Suprapubic skin (tissue), 4 donors: Measurements from ENCODE around the gene MTARC2. TPM values are rescaled to one million over a fixed set of nuclear protein-coding genes. Genes with fewer than 3 reads are reported as not detected.

Source experiments
- DNase-seq, 2 donors: peaks; one replicate each; pipeline ENCODE4 v3.0.0-alpha.2; 2019; ENCODE audit warnings: low spot score in 2 of 2
- H3K27ac ChIP-seq: fragments of 200-600 bp; sonication (generic); one replicate; pipeline ENCODE4 v1.5.1; 2019
- H3K27me3 ChIP-seq: fragments of 200-600 bp; sonication (generic); one replicate; pipeline ENCODE4 v1.5.1; 2019
- H3K36me3 ChIP-seq: fragments of 200-600 bp; sonication (generic); one replicate; pipeline ENCODE4 v1.5.1; 2019
- H3K4me1 ChIP-seq: fragments of 200-600 bp; sonication (generic); one replicate; pipeline ENCODE4 v1.5.1; 2019
- H3K4me3 ChIP-seq: fragments of 200-600 bp; sonication (generic); one replicate; pipeline ENCODE4 v1.5.1; 2019; ENCODE audit warnings: mild to moderate bottlenecking
- H3K9me3 ChIP-seq: fragments of 200-600 bp; sonication (generic); one replicate; pipeline ENCODE4 v1.5.1; 2019
- EP300 ChIP-seq: sonication (generic); formaldehyde crosslinking; IDR thresholded peaks from one replicate; pipeline ENCODE4 v1.6.1; 2017; ENCODE audit warnings: antibody characterized with exemption
- POLR2A ChIP-seq, 2 donors: fragments of 450-650 bp; IDR thresholded peaks; one replicate each; pipeline ENCODE4 v1.6.1; 2017; ENCODE audit warnings: antibody characterized with exemption in 2 of 2, mild to moderate bottlenecking in 2 of 2, moderate library complexity in 2 of 2
- POLR2AphosphoS5 ChIP-seq, 3 donors: sonication (generic); formaldehyde crosslinking; IDR thresholded peaks; one replicate each; pipeline ENCODE4 v1.6.1; 2017; ENCODE audit warnings: antibody characterized with exemption in 3 of 3
- WGBS: methylation state at CpG from one replicate; pipeline ENCODE4 v1.1.5; 2018; 5-methylcytosine and 5-hydroxymethylcytosine counted together
- total RNA-seq, 4 donors: library from RNA; depleted of rRNA; stranded (reverse); fragments of >200 nt; gene quantifications; one replicate each; pipeline ENCODE4 v1.1.0, GENCODE V29; 2016
- TF ChIP-seq, protein P1 (sequence below), 2 donors: fragments of 200-600 bp in 1 of 2; fragments of 450-650 bp in 1 of 2; sonication (generic) in 1 of 2; IDR thresholded peaks; one replicate each; pipeline ENCODE4 v1.5.1; 2016 to 2019; ENCODE audit warnings: antibody characterized with exemption in 2 of 2, mild to moderate bottlenecking in 1 of 2, moderate library complexity in 1 of 2

The MTARC2 gene
- total RNA-seq, 4 donors from 2014 or later, result 3.4 to 5.3 (median 4.1) TPM

DNA sequence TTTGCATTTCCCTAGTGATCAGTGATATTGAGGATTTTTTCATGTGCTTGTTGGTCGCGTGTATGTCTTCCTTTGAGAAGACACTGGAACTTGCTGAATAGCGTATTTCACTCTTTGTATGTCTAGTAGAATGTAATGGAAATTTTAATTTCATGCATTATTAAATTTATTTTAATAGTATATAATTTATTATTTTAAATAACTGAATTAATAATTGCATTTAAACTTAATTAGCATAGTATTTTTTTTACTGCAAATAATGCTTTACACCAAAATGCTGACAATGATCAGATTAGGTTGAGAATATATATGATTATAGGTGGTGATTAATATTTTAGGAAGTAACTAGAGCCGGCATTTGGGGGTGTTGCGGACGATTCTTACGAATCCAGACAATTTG is 28.1 kb downstream of the MTARC2 start:
- no peak overlapping the region for H3K27ac ChIP-seq
- peaks cover 4% of the 10 kb centered on the region for H3K4me1 ChIP-seq
- no peaks in the 10 kb centered on the region for H3K27me3 ChIP-seq
- DNase-seq, result no peak
- no peaks in the 10 kb centered on the region for H3K36me3 ChIP-seq
- TF ChIP-seq POLR2AphosphoS5 (IDR thresholded peaks at IDR 0.05), result no peak
- TF ChIP-seq POLR2A (IDR thresholded peaks at IDR 0.05), result no peak
- TF ChIP-seq, protein P1, sequence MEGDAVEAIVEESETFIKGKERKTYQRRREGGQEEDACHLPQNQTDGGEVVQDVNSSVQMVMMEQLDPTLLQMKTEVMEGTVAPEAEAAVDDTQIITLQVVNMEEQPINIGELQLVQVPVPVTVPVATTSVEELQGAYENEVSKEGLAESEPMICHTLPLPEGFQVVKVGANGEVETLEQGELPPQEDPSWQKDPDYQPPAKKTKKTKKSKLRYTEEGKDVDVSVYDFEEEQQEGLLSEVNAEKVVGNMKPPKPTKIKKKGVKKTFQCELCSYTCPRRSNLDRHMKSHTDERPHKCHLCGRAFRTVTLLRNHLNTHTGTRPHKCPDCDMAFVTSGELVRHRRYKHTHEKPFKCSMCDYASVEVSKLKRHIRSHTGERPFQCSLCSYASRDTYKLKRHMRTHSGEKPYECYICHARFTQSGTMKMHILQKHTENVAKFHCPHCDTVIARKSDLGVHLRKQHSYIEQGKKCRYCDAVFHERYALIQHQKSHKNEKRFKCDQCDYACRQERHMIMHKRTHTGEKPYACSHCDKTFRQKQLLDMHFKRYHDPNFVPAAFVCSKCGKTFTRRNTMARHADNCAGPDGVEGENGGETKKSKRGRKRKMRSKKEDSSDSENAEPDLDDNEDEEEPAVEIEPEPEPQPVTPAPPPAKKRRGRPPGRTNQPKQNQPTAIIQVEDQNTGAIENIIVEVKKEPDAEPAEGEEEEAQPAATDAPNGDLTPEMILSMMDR (IDR thresholded peaks at IDR 0.05), result no peak
- no peak for TF ChIP-seq EP300
- 90% methylated on average over 7 of the region's 7 CpGs for WGBS
- H3K4me3 ChIP-seq, result no peak overlapping the region
- no peaks in the 10 kb centered on the region for H3K9me3 ChIP-seq

DNA sequence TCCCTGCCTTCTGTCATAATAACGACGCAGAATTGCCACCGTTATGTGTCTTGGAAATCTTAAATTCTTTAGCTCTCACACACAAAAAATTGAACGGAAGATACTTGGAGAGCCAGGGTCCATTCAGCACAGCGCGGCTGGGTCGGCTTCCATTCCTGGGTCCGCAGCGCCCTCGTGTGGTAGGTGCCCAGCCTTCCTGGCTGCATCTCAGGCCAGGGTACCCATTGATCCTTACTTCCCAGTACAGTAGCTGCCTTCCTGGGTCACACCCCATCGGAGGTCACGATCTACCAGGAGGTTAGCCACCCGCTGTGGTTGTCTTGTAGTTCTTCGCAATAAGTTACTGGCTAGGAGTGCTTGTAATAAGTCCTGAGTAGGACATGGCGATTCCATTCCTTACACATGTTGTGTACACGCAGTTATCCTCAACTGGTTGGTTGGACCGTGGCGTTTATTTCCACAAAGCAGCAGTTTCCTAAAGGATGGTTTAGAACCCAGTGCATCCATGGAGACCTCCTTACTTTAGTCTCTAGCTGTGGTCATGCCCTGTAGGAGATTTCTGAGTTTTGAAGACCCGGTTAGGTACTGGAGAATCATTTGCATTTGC is 28.7 kb downstream of the MTARC2 start:
- H3K9me3 ChIP-seq, result no peaks in the 10 kb centered on the region
- H3K27me3 ChIP-seq, result no peaks in the 10 kb centered on the region
- 34% methylated on average over 19 of the region's 19 CpGs for WGBS
- H3K36me3 ChIP-seq, result no peaks in the 10 kb centered on the region
- no peak for TF ChIP-seq POLR2AphosphoS5 (IDR thresholded peaks at IDR 0.05)
- TF ChIP-seq POLR2A (IDR thresholded peaks at IDR 0.05), result no peak
- no peak for TF ChIP-seq EP300
- TF ChIP-seq, protein P1 (IDR thresholded peaks at IDR 0.05), result peak; percentile 38 to 87
- peaks cover 4% of the 10 kb centered on the region for H3K4me1 ChIP-seq
- peak; percentile 81 to 88 for DNase-seq
- no peak overlapping the region for H3K27ac ChIP-seq
- no peak overlapping the region for H3K4me3 ChIP-seq

DNA sequence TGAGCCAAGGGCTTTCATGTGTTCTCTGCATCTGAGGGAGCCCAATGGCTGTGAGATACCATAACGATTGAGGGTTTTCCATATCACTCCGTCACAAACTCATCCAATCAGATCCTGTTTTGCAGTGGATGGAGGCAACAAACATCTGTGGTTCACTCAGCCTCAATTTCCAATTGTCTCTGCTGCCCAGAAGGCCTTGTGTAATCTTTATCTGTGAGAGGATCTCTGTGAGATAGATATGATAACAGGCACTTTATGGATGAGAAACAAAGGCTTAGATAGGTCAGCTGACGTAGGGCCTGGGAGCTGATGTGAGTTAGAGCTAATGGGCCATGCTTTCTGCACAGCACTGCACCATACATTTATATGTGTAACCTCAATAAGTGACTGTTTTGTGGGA is 35.3 kb downstream of the MTARC2 start:
- WGBS, result 93% methylated on average over 3 of the region's 3 CpGs

DNA sequence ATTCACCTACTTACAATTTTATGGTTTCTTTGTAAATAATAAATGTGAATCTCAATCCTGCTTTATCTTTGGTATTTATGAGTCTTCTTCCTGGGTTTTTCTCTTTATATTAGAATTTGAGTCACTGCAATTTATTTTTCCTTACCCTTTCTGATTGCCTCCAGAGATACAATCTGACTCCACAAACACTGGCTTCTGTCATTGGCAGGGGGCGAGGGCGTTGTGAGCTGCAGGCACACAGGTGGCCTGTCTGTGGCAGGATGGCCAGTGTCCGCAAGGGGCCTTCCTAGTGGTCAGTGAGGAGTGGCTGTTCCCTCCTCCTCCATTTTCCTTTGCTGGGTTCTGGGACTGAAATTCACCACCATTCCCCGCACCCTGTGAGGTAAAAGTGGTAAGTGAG is 36.6 kb downstream of the MTARC2 start:
- TF ChIP-seq, protein P1 (IDR thresholded peaks at IDR 0.05), result no peak
- H3K27ac ChIP-seq, result no peak overlapping the region
- no peak for DNase-seq

More for the DNA sequence above, 35.3 kb downstream of the MTARC2 start:
- H3K9me3 ChIP-seq, result no peaks in the 10 kb centered on the region
- no peak for DNase-seq
- no peaks in the 10 kb centered on the region for H3K27me3 ChIP-seq
- no peaks in the 10 kb centered on the region for H3K36me3 ChIP-seq
- H3K4me3 ChIP-seq, result no peak overlapping the region
- peaks cover 17% of the 10 kb centered on the region for H3K4me1 ChIP-seq
- TF ChIP-seq EP300 (no peak), POLR2A (IDR thresholded peaks at IDR 0.05) (no peak), POLR2AphosphoS5 (IDR thresholded peaks at IDR 0.05) (no peak)
- TF ChIP-seq, protein P1 (IDR thresholded peaks at IDR 0.05), result no peak
- no peak overlapping the region for H3K27ac ChIP-seq

DNA sequence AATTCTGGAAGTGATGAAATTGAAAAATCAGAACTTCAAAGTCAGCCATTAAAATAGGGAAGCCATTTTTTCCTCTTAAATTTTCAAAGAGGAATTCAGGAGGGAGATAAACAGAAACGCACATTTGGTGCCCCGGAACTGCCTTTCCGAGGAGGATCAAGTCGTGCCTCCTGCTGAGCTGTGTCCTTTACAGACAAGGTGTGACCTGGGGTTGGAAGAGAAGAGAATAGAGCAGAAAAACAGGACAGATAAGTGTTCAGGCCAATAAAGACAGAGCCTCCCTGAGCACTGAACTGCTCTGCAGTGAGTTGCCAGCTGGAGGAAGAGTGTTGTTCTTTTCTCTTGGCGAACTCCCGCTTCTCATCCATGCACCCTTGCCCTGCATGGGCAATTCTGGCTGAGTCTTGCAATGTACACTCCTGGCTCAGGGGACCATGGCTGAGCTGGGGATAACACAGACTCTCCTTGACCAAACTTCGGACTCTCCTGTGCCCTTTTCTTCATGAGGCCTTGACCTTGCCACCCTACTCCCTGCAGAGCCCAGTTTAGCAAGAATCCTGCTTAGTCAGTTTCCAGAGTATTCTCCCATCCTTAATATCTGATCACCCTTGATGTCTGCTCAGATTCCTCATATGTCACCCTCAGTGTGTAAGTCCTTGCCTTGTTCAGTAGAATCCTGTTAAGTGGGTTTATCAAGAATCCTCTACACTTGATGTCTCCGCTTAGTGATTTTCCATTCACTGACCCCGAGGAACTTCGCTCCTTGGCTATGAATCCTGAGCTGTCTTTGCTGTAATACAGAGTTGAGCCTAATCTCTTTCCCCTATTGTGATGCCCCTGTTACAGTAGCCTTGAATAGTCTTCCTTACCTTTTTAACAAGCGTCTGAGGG is 37.3 kb downstream of the MTARC2 start:
- no peaks in the 10 kb centered on the region for H3K36me3 ChIP-seq
- H3K4me3 ChIP-seq, result no peak overlapping the region
- DNase-seq, result no peak
- TF ChIP-seq POLR2AphosphoS5 (IDR thresholded peaks at IDR 0.05), result no peak
- H3K9me3 ChIP-seq, result no peaks in the 10 kb centered on the region
- no peaks in the 10 kb centered on the region for H3K27me3 ChIP-seq
- 85% methylated on average over 11 of the region's 11 CpGs for WGBS
- H3K27ac ChIP-seq, result peak overlapping the region; percentile 47
- peaks cover 17% of the 10 kb centered on the region for H3K4me1 ChIP-seq

More for the DNA sequence above, 36.6 kb downstream of the MTARC2 start:
- Histone ChIP-seq H3K27me3 (no peaks in the 10 kb centered on the region), H3K36me3 (no peaks in the 10 kb centered on the region), H3K4me1 (peaks cover 17% of the 10 kb centered on the region), H3K9me3 (no peaks in the 10 kb centered on the region), H3K4me3 (no peak overlapping the region)
- WGBS, result 83% methylated on average over 4 of the region's 4 CpGs
